Neural progenitor cell (in vitro differentiated cells): ENCODE data around the gene DVL1. TPM values are rescaled to one million over a fixed set of nuclear protein-coding genes. Genes with fewer than 3 reads are reported as not detected.

ENCODE experiments used
- DNase-seq: peaks from one replicate; pipeline ENCODE4 v3.0.0-alpha.2; 2016; ENCODE audit warnings: low spot score
- H2AFZ ChIP-seq: fragments of 200-600 bp; sonication (generic); replicated peaks from 2 replicates; pipeline ENCODE4 v1.6.1; 2016; ENCODE audit warnings: antibody characterized with exemption
- H3F3A ChIP-seq: fragments of 200-600 bp; sonication (generic); 2 replicates; pipeline ENCODE4 v1.6.1; 2016; ENCODE audit warnings: antibody characterized with exemption, low read depth
- H3K27ac ChIP-seq: fragments of 200-600 bp; sonication (generic); 2 replicates; pipeline ENCODE4 v1.5.1; 2016; ENCODE audit warnings: mild to moderate bottlenecking
- H3K27me3 ChIP-seq: fragments of 200-600 bp; sonication (generic); 2 replicates; pipeline ENCODE4 v1.6.1; 2016; ENCODE audit warnings: mild to moderate bottlenecking, moderate library complexity
- H3K36me3 ChIP-seq: fragments of 200-600 bp; sonication (generic); 2 replicates; pipeline ENCODE4 v1.5.1; 2016
- H3K4me1 ChIP-seq: fragments of 200-600 bp; sonication (generic); 2 replicates; pipeline ENCODE4 v1.6.1; 2016; ENCODE audit warnings: mixed run types
- H3K4me2 ChIP-seq: fragments of 200-600 bp; sonication (generic); 2 replicates; pipeline ENCODE4 v1.6.1; 2016
- H3K4me3 ChIP-seq: fragments of 200-600 bp; sonication (generic); 2 replicates; pipeline ENCODE4 v1.5.1; 2016
- H3K79me2 ChIP-seq: fragments of 200-600 bp; sonication (generic); 2 replicates; pipeline ENCODE4 v1.6.1; 2016; ENCODE audit warnings: low read depth
- H3K9ac ChIP-seq: fragments of 200-600 bp; sonication (generic); 2 replicates; pipeline ENCODE4 v1.6.1; 2016
- H3K9me3 ChIP-seq: fragments of 200-600 bp; sonication (generic); 2 replicates; pipeline ENCODE4 v1.5.1; 2016; ENCODE audit warnings: low read depth
- H4K20me1 ChIP-seq: fragments of 200-600 bp; sonication (generic); 2 replicates; pipeline ENCODE4 v1.6.1; 2016; ENCODE audit warnings: low read depth
- H3K27ac Mint-ChIP-seq: 3 replicates; pipeline ENCODE4 v1.8.0; 2021; ENCODE audit warnings: mixed read lengths
- H3K27me3 Mint-ChIP-seq: 2 replicates; pipeline ENCODE4 v1.8.0; 2022; ENCODE audit warnings: low read depth, mild to moderate bottlenecking, inconsistent platforms, moderate library complexity, mixed read lengths; ENCODE audit not compliant: insufficient read depth
- H3K36me3 Mint-ChIP-seq: 3 replicates; pipeline ENCODE4 v1.8.0; 2021; ENCODE audit warnings: mixed read lengths
- H3K4me1 Mint-ChIP-seq: 3 replicates; pipeline ENCODE4 v1.8.0; 2021; ENCODE audit warnings: mixed read lengths
- H3K4me3 Mint-ChIP-seq: 3 replicates; pipeline ENCODE4 v1.8.0; 2021; ENCODE audit warnings: mild to moderate bottlenecking, moderate library complexity, mixed read lengths
- H3K9me3 Mint-ChIP-seq: 3 replicates; pipeline ENCODE4 v1.8.0; 2020; ENCODE audit warnings: mixed read lengths
- CTCF ChIP-seq: fragments of 200-600 bp; sonication (generic); IDR thresholded peaks from 2 replicates; pipeline ENCODE4 v1.5.1; 2017; ENCODE audit warnings: antibody characterized with exemption, mild to moderate bottlenecking
- EZH2 ChIP-seq: fragments of 200-600 bp; sonication (generic); IDR thresholded peaks from 2 replicates; pipeline ENCODE4 v1.6.1; 2017; ENCODE audit warnings: antibody characterized with exemption, mild to moderate bottlenecking, moderate library complexity
- EZH2phosphoT487 ChIP-seq: fragments of 200-600 bp; sonication (generic); IDR thresholded peaks from 2 replicates; pipeline ENCODE4 v1.6.1; 2017; ENCODE audit warnings: antibody characterized with exemption
- total RNA-seq: library from RNA; depleted of rRNA; stranded (reverse); fragments of >200 nt; gene quantifications from 2 replicates; pipeline ENCODE4 v1.2.3, GENCODE V29; 2015; ENCODE audit warnings: low replicate concordance

Gene DVL1
- total RNA-seq, 1 donor from 2014 or later, result 14.5 TPM

- peak within 1 kb of the TSS; percentile 48 for H3K4me3 Mint-ChIP-seq
- no peak within 1 kb of the TSS for H3K27ac ChIP-seq
- H2AFZ ChIP-seq, result no peak within 1 kb of the TSS
- peaks cover 75% of the 10 kb centered on the region for H4K20me1 ChIP-seq
- no peaks in the 10 kb centered on the region for H3K4me1 Mint-ChIP-seq
- H3K4me2 ChIP-seq, result no peak within 1 kb of the TSS
- H3K9ac ChIP-seq, result no peak within 1 kb of the TSS
- H3K27me3 Mint-ChIP-seq, result peaks cover 21% of the 10 kb centered on the region
- H3K4me1 ChIP-seq, result no peaks in the 10 kb centered on the region
- H3K27ac Mint-ChIP-seq, result no peak within 1 kb of the TSS
- H3K9me3 Mint-ChIP-seq, result no peaks in the 10 kb centered on the region
- no peak for TF ChIP-seq CTCF
- H3K27me3 ChIP-seq, result no peaks in the 10 kb centered on the region
- no peaks in the 10 kb centered on the region for H3K79me2 ChIP-seq
- no peak within 1 kb of the TSS for H3K4me3 ChIP-seq
- H3K36me3 Mint-ChIP-seq, result peaks cover 3% of the 10 kb centered on the region
- DNase-seq, result no peak
- H3K9me3 ChIP-seq, result no peaks in the 10 kb centered on the region
- H3F3A ChIP-seq, result peaks cover 20% of the 10 kb centered on the region
- no peaks in the 10 kb centered on the region for H3K36me3 ChIP-seq
These were observed 17.9 kb downstream of the DVL1 start, which contains the start of gene TAS1R3 for GRCh38 chr1:1331068-1331965. TAS1R3 (plus strand) TSS chr1:1331280; CDS start chr1:1331346, 66 bp downstream.

- Histone ChIP-seq H3F3A (peaks cover 19% of the 10 kb centered on the region), H2AFZ (no peak overlapping the region), H3K27me3 (no peaks in the 10 kb centered on the region), H3K36me3 (no peaks in the 10 kb centered on the region), H3K9ac (no peak overlapping the region), H3K9me3 (no peaks in the 10 kb centered on the region), H3K4me2 (no peak overlapping the region), H4K20me1 (peaks cover 71% of the 10 kb centered on the region), H3K4me3 (no peak overlapping the region), H3K27ac (no peak overlapping the region), H3K4me1 (peaks cover under 1% of the 10 kb centered on the region), H3K79me2 (peaks cover 5% of the 10 kb centered on the region)
- TF ChIP-seq EZH2, result no peak
- TF ChIP-seq EZH2phosphoT487, result no peak
- TF ChIP-seq CTCF, result no peak
- DNase-seq, result no peak
- Mint-ChIP-seq H3K27me3 (peaks cover 21% of the 10 kb centered on the region), H3K9me3 (no peaks in the 10 kb centered on the region), H3K4me1 (no peaks in the 10 kb centered on the region), H3K4me3 (peak overlapping the region; percentile 48), H3K27ac (no peak overlapping the region), H3K36me3 (peaks cover 3% of the 10 kb centered on the region)
These were observed 18.7 kb downstream of the DVL1 start for GRCh38 chr1:1330366-1331067.

GRCh38 chr1:1329304-1330210, 19.7 kb downstream of the DVL1 start:
- Histone ChIP-seq H3F3A (peaks cover 13% of the 10 kb centered on the region), H3K27me3 (no peaks in the 10 kb centered on the region), H3K79me2 (peaks cover 13% of the 10 kb centered on the region), H4K20me1 (peaks cover 69% of the 10 kb centered on the region), H3K4me3 (no peak overlapping the region), H3K4me2 (no peak overlapping the region), H2AFZ (no peak overlapping the region), H3K36me3 (no peaks in the 10 kb centered on the region), H3K9ac (no peak overlapping the region), H3K4me1 (peaks cover 4% of the 10 kb centered on the region), H3K27ac (no peak overlapping the region), H3K9me3 (no peaks in the 10 kb centered on the region)
- DNase-seq, result no peak
- Mint-ChIP-seq H3K4me1 (no peaks in the 10 kb centered on the region), H3K27ac (no peak overlapping the region), H3K4me3 (peak overlapping the region; percentile 48), H3K36me3 (peaks cover 3% of the 10 kb centered on the region), H3K27me3 (peaks cover 19% of the 10 kb centered on the region), H3K9me3 (no peaks in the 10 kb centered on the region)
- TF ChIP-seq EZH2phosphoT487 (no peak), EZH2 (no peak), CTCF (no peak)
